ENCODE data around the gene ZNF106. TPM values are rescaled to one million over a fixed set of nuclear protein-coding genes. Genes with fewer than 3 reads are reported as not detected.
A peak's percentile ranks its signal among the peaks of the same experiment; 100 is the strongest.

ZNF106 gene
- total RNA-seq, 1 experiment from 2014 or later = 64.3 TPM

DNA sequence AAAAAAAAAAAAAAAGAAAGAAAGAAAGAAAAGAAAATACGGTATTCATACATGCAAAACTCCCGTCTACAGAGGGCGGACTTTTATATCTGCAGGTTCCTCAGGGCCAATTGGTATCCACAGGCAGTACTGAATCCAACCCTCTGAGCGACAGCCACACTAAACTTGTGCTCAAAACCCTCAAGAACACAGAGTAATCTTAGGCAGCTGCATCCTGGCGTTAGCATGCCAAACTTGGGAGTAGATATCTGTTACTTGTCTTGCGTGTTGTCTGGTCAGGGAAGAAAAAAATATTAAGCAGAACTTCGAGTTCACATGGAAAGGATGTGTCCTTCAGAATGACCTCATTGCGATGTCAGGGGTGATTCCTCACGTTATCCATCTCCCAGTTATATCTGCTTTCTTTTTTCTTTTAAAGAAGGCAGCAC lies 17.3 kb upstream of the ZNF106 start:
- Histone ChIP-seq H3K4me3 (ENCODE audit: low read depth in 2 of 2, low read length in 2 of 2) (no peak overlapping the region), H3K4me1 (ENCODE audit: control insufficient read depth, insufficient read depth, low read length) (no peaks in the 10 kb centered on the region), H3K36me3 (ENCODE audit: control insufficient read depth, insufficient read depth, low read length) (no peaks in the 10 kb centered on the region), H3K9me3 (ENCODE audit: control insufficient read depth, insufficient read depth, low read depth, low read length) (no peaks in the 10 kb centered on the region), H3K27ac (ENCODE audit: low read length) (no peak overlapping the region), H3K27me3 (ENCODE audit: control insufficient read depth, insufficient read depth, low read length) (no peaks in the 10 kb centered on the region)
- POLR2A ChIA-PET = no interaction called here
- intact Hi-C loops (cut with micrococcal nuclease; ENCODE audit: unreplicated experiment) (no loop called here), in situ Hi-C loops (cut with HindIII; ENCODE audit: low pct_unique_long_range_greater_than_20kb, low sequenced_read_pairs) (no loop called here)
- DNase-seq (ENCODE audit: low read depth, low spot score) (no peak), ATAC-seq (peak; percentile 17; the same call in 1 of the 2 replicates)
- CTCF ChIA-PET = no interaction called here
- TF ChIP-seq POLR2AphosphoS5 (IDR thresholded peaks at IDR 0.05; ENCODE audit: low read depth, low read length) = no peak
- TF ChIP-seq SIN3A (IDR thresholded peaks at IDR 0.05; ENCODE audit: borderline replicate concordance, insufficient read depth, low read depth, low read length) = no peak
- TF ChIP-seq CTCF (IDR thresholded peaks at IDR 0.05) = no peak
- no peak for TF ChIP-seq TCF7L2 (IDR thresholded peaks at IDR 0.05; ENCODE audit: low read depth, low read length)
- TF ChIP-seq, protein P1, sequence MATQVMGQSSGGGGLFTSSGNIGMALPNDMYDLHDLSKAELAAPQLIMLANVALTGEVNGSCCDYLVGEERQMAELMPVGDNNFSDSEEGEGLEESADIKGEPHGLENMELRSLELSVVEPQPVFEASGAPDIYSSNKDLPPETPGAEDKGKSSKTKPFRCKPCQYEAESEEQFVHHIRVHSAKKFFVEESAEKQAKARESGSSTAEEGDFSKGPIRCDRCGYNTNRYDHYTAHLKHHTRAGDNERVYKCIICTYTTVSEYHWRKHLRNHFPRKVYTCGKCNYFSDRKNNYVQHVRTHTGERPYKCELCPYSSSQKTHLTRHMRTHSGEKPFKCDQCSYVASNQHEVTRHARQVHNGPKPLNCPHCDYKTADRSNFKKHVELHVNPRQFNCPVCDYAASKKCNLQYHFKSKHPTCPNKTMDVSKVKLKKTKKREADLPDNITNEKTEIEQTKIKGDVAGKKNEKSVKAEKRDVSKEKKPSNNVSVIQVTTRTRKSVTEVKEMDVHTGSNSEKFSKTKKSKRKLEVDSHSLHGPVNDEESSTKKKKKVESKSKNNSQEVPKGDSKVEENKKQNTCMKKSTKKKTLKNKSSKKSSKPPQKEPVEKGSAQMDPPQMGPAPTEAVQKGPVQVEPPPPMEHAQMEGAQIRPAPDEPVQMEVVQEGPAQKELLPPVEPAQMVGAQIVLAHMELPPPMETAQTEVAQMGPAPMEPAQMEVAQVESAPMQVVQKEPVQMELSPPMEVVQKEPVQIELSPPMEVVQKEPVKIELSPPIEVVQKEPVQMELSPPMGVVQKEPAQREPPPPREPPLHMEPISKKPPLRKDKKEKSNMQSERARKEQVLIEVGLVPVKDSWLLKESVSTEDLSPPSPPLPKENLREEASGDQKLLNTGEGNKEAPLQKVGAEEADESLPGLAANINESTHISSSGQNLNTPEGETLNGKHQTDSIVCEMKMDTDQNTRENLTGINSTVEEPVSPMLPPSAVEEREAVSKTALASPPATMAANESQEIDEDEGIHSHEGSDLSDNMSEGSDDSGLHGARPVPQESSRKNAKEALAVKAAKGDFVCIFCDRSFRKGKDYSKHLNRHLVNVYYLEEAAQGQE (IDR thresholded peaks at IDR 0.05; ENCODE audit: insufficient read depth in 1 of 2, low read depth in 2 of 2, low read length in 1 of 2) = no peak
- BruUV-seq (replicated peaks) = no TSS peak

DNA sequence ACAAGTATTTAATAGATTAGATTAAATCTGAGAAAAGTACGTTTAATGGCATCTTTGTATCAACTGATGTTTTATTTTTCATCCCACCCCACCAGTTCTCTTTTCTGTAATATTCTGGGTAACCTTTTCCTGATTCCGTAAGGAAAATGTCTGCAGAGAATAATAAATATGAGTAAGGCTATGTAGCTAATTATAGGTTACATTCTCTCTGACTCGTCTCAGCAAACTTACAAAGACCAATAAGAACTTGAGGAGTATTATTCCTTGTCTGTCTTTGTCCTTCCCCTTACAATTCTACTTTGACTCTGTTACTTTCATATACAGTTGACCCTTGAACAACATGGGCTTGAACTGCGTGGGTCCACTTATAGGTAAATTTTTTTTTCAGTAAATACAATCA lies 16.6 kb upstream of the ZNF106 start:
- DNase-seq (ENCODE audit: low read depth, low spot score) (no peak), ATAC-seq (no peak)
- H3K9me3 ChIP-seq (ENCODE audit: control insufficient read depth, insufficient read depth, low read depth, low read length) = no peaks in the 10 kb centered on the region
- POLR2A ChIA-PET = no interaction called here
- H3K27me3 ChIP-seq (ENCODE audit: control insufficient read depth, insufficient read depth, low read length) = no peaks in the 10 kb centered on the region
- intact Hi-C loops (cut with micrococcal nuclease; ENCODE audit: unreplicated experiment) (no loop called here), in situ Hi-C loops (cut with HindIII; ENCODE audit: low pct_unique_long_range_greater_than_20kb, low sequenced_read_pairs) (no loop called here)
- BruUV-seq (replicated peaks) = no TSS peak
- no peak overlapping the region for H3K4me3 ChIP-seq (ENCODE audit: low read depth in 2 of 2, low read length in 2 of 2)
- no peak overlapping the region for H3K27ac ChIP-seq (ENCODE audit: low read length)
- no peak for TF ChIP-seq SIN3A (IDR thresholded peaks at IDR 0.05; ENCODE audit: borderline replicate concordance, insufficient read depth, low read depth, low read length)
- TF ChIP-seq POLR2AphosphoS5 (IDR thresholded peaks at IDR 0.05; ENCODE audit: low read depth, low read length) = no peak
- no peak for TF ChIP-seq TCF7L2 (IDR thresholded peaks at IDR 0.05; ENCODE audit: low read depth, low read length)
- TF ChIP-seq CTCF (IDR thresholded peaks at IDR 0.05) = no peak
- TF ChIP-seq, protein P1 (IDR thresholded peaks at IDR 0.05; ENCODE audit: insufficient read depth in 1 of 2, low read depth in 2 of 2, low read length in 1 of 2) = no peak
- H3K36me3 ChIP-seq (ENCODE audit: control insufficient read depth, insufficient read depth, low read length) = no peaks in the 10 kb centered on the region
- no peaks in the 10 kb centered on the region for H3K4me1 ChIP-seq (ENCODE audit: control insufficient read depth, insufficient read depth, low read length)
- CTCF ChIA-PET = no interaction called here
